ENCODE data around the gene CHMP4B.

Gene CHMP4B
- 25.9 to 26.3 reads per million in 2 donors for total RNA-seq

- DNase-seq = peak; percentile 96 to 99 (median 97)
Observed at GRCh38 chr20:33810885-33811775, at the start of gene CHMP4B. Gene CHMP4B, plus strand, starts transcription at chr20:33811348. Its CDS starts 121 bp downstream, at chr20:33811469.

GRCh38 chr20:33761698-33762250, 49.4 kb upstream of the CHMP4B start:
- DNase-seq = no peak

- no peak for DNase-seq
Observed at GRCh38 chr20:33765099-33765498, 46.0 kb upstream of the CHMP4B start.

- DNase-seq = no peak
Observed at GRCh38 chr20:33765592-33765991, 45.6 kb upstream of the CHMP4B start.

- no peak for DNase-seq
Observed at GRCh38 chr20:33766686-33767085, 44.5 kb upstream of the CHMP4B start.

- no peak for DNase-seq
Observed at GRCh38 chr20:33767777-33768138, 43.4 kb upstream of the CHMP4B start.

GRCh38 chr20:33769043-33769442, 42.1 kb upstream of the CHMP4B start:
- DNase-seq = peak in 1 of 5 experiments; percentile 25

GRCh38 chr20:33770005-33770404, 41.1 kb upstream of the CHMP4B start:
- no peak for DNase-seq

- no peak for DNase-seq
Observed at GRCh38 chr20:33771938-33772337, 39.2 kb upstream of the CHMP4B start.

- DNase-seq = no peak
Observed at GRCh38 chr20:33772439-33772838, 38.7 kb upstream of the CHMP4B start.

GRCh38 chr20:33773412-33774089, 37.6 kb upstream of the CHMP4B start:
- peak in 1 of 5 experiments; percentile 41 for DNase-seq

GRCh38 chr20:33777816-33778215, 33.3 kb upstream of the CHMP4B start:
- no peak for DNase-seq

- no peak for DNase-seq
Observed at GRCh38 chr20:33781133-33781532, 30.0 kb upstream of the CHMP4B start.

GRCh38 chr20:33781945-33782344, 29.2 kb upstream of the CHMP4B start:
- DNase-seq = no peak

- no peak for DNase-seq
Observed at GRCh38 chr20:33783256-33783655, 27.9 kb upstream of the CHMP4B start.

GRCh38 chr20:33783818-33784217, 27.3 kb upstream of the CHMP4B start:
- no peak for DNase-seq

GRCh38 chr20:33784225-33784624, 26.9 kb upstream of the CHMP4B start:
- DNase-seq = no peak

- no peak for DNase-seq
Observed at GRCh38 chr20:33785503-33785902, 25.6 kb upstream of the CHMP4B start.

- no peak for DNase-seq
Observed at GRCh38 chr20:33787253-33787891, 23.8 kb upstream of the CHMP4B start.

- DNase-seq = no peak
Observed at GRCh38 chr20:33788351-33789049, 22.6 kb upstream of the CHMP4B start.

- no peak for DNase-seq
Observed at GRCh38 chr20:33789109-33789857, 21.9 kb upstream of the CHMP4B start.

GRCh38 chr20:33789858-33790182, 21.3 kb upstream of the CHMP4B start:
- no peak for DNase-seq
